HL-60 (cell line): Measurements from ENCODE around the gene TDRD3.

Source experiments
- CTCF ChIP-seq: IDR thresholded peaks from one replicate; pipeline ENCODE4 v1.5.1; 2011; ENCODE audit warnings: low read length, control low read depth, inconsistent platforms; ENCODE audit not compliant: insufficient read depth
- GABPA ChIP-seq: IDR thresholded peaks from 2 replicates; pipeline ENCODE4 v1.6.1; 2012; ENCODE audit warnings: low read depth
- POLR2AphosphoS5 ChIP-seq: IDR thresholded peaks from 2 replicates; pipeline ENCODE4 v1.6.1; 2012; ENCODE audit warnings: low read depth
- REST ChIP-seq: IDR thresholded peaks from 2 replicates; pipeline ENCODE4 v1.6.1; 2012; ENCODE audit warnings: low read depth; ENCODE audit not compliant: insufficient replicate concordance

- no peak for TF ChIP-seq CTCF
- no peak for TF ChIP-seq REST
- no peak for TF ChIP-seq POLR2AphosphoS5
- TF ChIP-seq GABPA = no peak
Measured at GRCh38 chr13:60426075-60426474, 29.1 kb downstream of the TDRD3 start.
